PFSK-1 (cell line): ENCODE measurements around the gene PLEK.

Experiments
- FOXP2 ChIP-seq: optimal IDR thresholded peaks from 2 replicates; pipeline ENCODE3; 2011; ENCODE audit warnings: borderline replicate concordance, control low read depth, inconsistent platforms; ENCODE audit not compliant: insufficient read depth; ENCODE audit errors: extremely low read length, extremely low read depth
- TAF1 ChIP-seq: IDR thresholded peaks from 2 replicates; pipeline ENCODE4 v1.6.1; 2012; ENCODE audit warnings: low read length, control low read depth, borderline replicate concordance; ENCODE audit not compliant: insufficient read depth

DNA sequence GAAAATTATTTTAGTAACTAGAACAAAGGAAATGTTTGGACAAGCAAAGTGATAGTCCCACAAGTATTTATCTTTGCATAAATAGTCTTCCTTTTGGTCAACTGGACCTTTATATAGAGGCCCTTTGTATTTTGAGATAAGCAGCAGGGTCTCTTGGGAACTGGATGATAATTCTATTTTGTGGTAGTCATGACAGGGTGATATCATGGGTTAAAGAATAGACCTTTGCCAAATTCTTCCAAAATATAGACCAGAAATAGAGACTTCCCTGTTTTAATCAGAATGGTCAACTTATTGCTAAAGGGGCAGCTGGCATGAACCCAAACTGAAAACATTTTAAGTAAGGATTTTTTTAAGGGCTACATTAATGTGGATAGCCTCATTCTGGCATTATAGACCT lies 10.5 kb downstream of the PLEK start:
- TF ChIP-seq TAF1 (no peak), FOXP2 (no peak)
